Thyroid gland (tissue), 4 donors: Measurements from ENCODE around the gene NFYB.

ENCODE experiments used
- POLR2A ChIP-seq, 2 donors: fragments of 450-650 bp; IDR thresholded peaks; one replicate each; pipeline ENCODE4 v1.6.1; 2017; ENCODE audit warnings: antibody characterized with exemption in 2 of 2, mild to moderate bottlenecking in 2 of 2, moderate library complexity in 1 of 2
- TF ChIP-seq, protein P1 (sequence below), 6 experiments: fragments of 200-600 bp in 3 of 6; fragments of 450-650 bp in 3 of 6; sonication (generic) in 3 of 6; IDR thresholded peaks; one replicate each; pipeline ENCODE4 v1.5.1; 2016 to 2019; ENCODE audit warnings: antibody characterized with exemption in 6 of 6, mild to moderate bottlenecking in 2 of 6, inconsistent platforms in 1 of 6, moderate library complexity in 1 of 6

DNA sequence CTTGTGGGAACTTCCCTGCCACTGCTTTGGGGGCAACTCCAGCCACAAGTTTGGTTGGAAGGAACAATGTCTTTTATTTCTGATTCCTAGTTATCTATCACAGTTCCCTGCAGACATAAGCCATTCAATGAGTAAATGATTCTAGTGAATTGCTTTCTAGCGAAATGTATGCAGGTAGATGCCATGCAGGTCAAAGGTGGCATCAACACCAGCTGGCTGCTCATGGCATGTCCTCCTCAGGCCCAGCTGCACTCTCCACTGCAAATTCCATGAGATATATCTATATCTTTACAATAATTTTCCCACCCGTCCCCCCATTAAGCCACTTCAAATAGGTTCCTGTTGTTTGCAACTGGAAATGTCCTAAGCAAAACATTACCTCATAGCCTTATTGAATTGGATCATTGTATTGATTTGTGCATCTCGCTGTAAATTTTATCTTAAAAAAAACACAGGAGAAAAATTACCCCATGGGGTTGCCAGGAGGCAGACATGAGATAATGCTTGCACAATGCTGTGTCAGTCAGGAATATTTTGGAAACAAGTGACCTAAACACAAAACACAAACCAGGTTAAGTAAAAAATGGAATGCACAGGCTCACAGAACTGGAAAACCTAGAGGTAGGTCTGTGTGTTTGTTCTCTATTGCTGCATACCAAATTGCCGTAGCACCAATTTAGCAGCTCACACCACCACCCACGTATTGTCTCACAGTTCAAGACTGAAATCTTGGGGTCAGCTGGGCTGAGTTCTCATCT is 44.8 kb upstream of the NFYB start:
- TF ChIP-seq, protein P1, sequence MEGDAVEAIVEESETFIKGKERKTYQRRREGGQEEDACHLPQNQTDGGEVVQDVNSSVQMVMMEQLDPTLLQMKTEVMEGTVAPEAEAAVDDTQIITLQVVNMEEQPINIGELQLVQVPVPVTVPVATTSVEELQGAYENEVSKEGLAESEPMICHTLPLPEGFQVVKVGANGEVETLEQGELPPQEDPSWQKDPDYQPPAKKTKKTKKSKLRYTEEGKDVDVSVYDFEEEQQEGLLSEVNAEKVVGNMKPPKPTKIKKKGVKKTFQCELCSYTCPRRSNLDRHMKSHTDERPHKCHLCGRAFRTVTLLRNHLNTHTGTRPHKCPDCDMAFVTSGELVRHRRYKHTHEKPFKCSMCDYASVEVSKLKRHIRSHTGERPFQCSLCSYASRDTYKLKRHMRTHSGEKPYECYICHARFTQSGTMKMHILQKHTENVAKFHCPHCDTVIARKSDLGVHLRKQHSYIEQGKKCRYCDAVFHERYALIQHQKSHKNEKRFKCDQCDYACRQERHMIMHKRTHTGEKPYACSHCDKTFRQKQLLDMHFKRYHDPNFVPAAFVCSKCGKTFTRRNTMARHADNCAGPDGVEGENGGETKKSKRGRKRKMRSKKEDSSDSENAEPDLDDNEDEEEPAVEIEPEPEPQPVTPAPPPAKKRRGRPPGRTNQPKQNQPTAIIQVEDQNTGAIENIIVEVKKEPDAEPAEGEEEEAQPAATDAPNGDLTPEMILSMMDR (IDR thresholded peaks at IDR 0.05), result no peak
- TF ChIP-seq POLR2A (IDR thresholded peaks at IDR 0.05), result no peak
